Measurements from ENCODE around the gene NINJ1. TPM values are rescaled to one million over a fixed set of nuclear protein-coding genes. Genes with fewer than 3 reads are reported as not detected.

NINJ1 gene
- total RNA-seq, 3 donors from 2014 or later = 19.5 to 68.9 (median 23.2) TPM

DNA sequence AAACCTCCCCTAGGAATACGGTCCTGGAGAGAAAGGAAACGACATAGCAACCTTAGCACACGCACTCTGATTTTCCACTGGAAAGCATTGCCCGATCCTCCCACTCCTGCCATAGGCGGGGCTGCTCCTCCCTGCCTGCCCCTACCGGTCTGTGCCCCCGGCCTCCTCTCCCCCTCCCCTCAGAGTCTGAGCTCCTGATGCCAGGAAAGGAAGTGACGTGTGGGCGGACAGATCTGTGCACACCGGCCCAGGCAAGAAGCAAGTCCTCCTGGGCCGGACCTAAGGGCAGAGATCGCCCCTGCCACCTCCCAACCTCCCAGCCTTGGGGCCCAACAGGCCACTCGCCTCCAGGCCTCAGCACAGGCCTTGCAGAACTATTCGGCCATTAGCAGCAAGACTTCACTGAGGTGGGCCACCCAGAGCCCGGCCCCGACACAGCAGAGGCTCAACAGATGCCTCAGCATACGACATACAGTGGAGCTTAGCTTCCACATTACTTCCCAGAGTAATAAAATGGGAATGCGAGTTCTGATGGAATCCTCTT, 7.2 kb downstream of the NINJ1 start:
- ATAC-seq (no peak), DNase-seq (peak in 2 of 3 donors; percentile 29 to 59)
- Histone ChIP-seq H3K36me3 (ENCODE audit: low read depth) (no peaks in the 10 kb centered on the region), H3K9me3 (no peaks in the 10 kb centered on the region), H3K4me3 (no peak overlapping the region), H3K4me1 (ENCODE audit: low read depth) (no peaks in the 10 kb centered on the region)
- intact Hi-C loops (cut with DNase I, micrococcal nuclease) = no loop called here
- TF ChIP-seq, protein P1, sequence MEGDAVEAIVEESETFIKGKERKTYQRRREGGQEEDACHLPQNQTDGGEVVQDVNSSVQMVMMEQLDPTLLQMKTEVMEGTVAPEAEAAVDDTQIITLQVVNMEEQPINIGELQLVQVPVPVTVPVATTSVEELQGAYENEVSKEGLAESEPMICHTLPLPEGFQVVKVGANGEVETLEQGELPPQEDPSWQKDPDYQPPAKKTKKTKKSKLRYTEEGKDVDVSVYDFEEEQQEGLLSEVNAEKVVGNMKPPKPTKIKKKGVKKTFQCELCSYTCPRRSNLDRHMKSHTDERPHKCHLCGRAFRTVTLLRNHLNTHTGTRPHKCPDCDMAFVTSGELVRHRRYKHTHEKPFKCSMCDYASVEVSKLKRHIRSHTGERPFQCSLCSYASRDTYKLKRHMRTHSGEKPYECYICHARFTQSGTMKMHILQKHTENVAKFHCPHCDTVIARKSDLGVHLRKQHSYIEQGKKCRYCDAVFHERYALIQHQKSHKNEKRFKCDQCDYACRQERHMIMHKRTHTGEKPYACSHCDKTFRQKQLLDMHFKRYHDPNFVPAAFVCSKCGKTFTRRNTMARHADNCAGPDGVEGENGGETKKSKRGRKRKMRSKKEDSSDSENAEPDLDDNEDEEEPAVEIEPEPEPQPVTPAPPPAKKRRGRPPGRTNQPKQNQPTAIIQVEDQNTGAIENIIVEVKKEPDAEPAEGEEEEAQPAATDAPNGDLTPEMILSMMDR (IDR thresholded peaks at IDR 0.05) = no peak

DNA sequence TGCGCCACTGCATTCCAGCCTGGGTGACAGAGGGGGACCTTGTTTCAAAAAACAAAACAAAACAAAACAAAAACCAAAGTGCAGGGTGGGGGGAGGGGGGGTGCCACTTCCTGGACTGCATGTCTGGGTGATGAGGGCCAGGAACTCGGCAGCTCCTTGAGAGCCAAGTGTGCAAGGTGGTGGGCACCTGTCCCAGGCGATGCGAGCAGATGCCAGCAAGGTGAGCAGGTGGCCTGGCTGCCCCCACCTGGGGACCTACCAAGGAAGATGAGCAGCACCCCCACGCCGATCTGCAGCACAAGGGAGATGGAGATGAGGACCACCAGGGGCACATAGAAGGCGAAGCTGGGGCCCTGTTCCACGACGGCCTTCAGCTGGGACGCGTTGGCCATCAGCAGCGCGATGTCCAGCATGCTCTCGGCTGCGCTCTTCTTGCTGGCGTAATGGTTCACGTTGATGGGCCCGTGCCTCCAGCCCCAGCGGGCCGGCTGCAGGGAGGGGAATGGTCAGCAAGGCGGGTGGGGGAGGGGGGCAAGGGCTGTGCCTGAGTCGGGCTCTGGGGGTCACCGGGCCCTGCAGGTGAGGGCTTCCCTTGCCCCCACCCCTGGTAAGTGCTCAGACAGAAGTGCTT, 7.8 kb downstream of the NINJ1 start:
- TF ChIP-seq, protein P1 (IDR thresholded peaks at IDR 0.05) = no peak
- H3K4me1 ChIP-seq (ENCODE audit: low read depth) = no peaks in the 10 kb centered on the region
- H3K36me3 ChIP-seq (ENCODE audit: low read depth) = no peaks in the 10 kb centered on the region
- DNase-seq (peak in 2 of 3 donors; percentile 26 to 47), ATAC-seq (no peak)
- no peak overlapping the region for H3K4me3 ChIP-seq
- intact Hi-C loops (cut with DNase I, micrococcal nuclease) = no loop called here
- no peaks in the 10 kb centered on the region for H3K9me3 ChIP-seq

DNA sequence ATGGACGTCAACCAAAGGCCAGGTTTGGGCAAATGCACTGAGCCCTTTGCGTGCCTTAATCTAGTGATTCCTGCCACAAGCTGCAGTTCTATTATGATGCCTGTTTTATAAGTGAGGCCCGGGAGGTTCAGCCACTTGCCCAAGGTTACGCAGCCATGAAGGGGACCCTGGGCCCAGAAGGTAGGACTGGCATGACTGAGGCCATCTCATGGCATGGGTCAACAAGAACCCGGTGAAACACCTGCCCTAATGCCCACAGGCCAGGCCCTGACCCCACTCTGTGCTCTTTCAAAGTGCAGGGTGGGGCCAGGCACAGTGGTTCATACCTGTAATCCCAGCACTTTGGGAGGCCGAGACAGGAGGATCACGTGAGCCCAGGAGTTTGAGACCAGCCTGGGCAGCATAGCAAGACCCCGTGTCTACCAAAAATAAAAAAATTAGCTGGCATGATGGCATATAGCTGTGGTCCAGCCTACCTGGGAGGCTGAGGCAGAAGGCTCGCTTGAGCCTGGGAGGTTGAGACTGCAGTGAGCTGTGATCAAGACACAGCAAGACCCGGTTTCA, 8.6 kb downstream of the NINJ1 start:
- no peak overlapping the region for H3K4me3 ChIP-seq
- TF ChIP-seq, protein P1 (IDR thresholded peaks at IDR 0.05) = no peak
- intact Hi-C loops (cut with DNase I, micrococcal nuclease) = no loop called here
- ATAC-seq (no peak), DNase-seq (peak in 2 of 3 donors; percentile 21)
- no peaks in the 10 kb centered on the region for H3K9me3 ChIP-seq
- H3K36me3 ChIP-seq (ENCODE audit: low read depth) = no peaks in the 10 kb centered on the region
- no peaks in the 10 kb centered on the region for H3K4me1 ChIP-seq (ENCODE audit: low read depth)

DNA sequence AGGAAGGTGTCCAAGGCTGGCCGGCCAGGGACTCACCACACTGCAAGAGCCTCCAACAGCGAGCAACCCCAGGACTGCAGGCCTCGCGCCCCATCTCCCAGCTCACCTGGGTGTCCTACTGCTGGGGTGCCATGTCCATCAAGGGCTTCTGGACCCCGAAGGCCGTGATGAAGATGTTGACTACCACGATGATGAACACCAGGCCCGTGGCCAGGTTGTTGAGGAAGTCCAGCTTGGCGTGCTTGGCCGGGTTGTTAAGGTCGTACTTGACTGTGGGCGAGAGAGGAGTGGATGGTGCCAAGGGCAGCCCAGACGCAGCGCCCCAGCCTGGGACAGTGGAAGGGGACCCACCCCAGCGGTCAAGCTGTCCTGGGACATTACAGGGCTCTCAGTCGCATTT, 9.3 kb downstream of the NINJ1 start:
- H3K9me3 ChIP-seq = no peaks in the 10 kb centered on the region
- intact Hi-C loops (cut with DNase I, micrococcal nuclease) = no loop called here
- TF ChIP-seq, protein P1 (IDR thresholded peaks at IDR 0.05) = no peak
- H3K4me1 ChIP-seq (ENCODE audit: low read depth) = no peaks in the 10 kb centered on the region
- DNase-seq (peak in 2 of 3 donors; percentile 21 to 45), ATAC-seq (no peak)
- H3K4me3 ChIP-seq = no peak overlapping the region
- no peaks in the 10 kb centered on the region for H3K36me3 ChIP-seq (ENCODE audit: low read depth)

DNA sequence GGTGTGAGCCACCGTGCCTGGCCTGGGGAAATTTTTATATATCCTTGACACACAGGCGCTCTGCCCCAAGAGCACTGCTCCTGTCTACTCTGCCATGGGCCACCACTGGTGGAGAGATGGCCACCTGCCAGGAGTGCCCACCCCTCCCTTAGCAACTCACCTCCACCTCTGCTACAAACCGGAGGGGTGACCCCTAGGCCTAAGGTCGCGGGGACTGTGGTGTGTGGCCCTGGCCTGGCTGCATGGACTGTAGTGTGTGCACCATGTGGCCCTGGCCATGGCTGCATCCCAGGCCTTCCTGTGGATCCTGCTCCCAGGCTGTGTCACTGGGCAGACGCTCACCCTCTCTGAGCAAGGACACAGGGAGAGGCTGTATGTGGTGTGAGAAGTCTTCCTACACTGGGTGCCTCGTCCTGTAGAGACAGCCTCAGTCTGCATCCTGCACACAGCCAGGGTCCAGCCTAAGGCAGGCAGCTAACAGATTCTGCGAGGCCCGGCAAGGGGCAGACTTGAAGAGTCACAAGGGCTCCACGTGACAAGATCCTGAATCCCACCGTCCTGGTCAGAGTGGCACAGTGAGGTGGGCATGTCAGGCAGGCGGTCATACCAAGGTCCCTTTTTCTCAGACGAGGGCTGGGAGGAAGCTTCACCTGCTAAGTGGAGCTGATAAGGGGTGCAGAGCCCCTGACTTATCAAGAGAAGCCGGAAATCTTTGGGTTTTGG, 10.3 kb downstream of the NINJ1 start:
- Histone ChIP-seq H3K4me3 (no peak overlapping the region), H3K36me3 (ENCODE audit: low read depth) (no peaks in the 10 kb centered on the region), H3K9me3 (no peaks in the 10 kb centered on the region), H3K4me1 (ENCODE audit: low read depth) (no peaks in the 10 kb centered on the region)
- intact Hi-C loops (cut with DNase I, micrococcal nuclease) = no loop called here
- TF ChIP-seq, protein P1 (IDR thresholded peaks at IDR 0.05) = no peak
- ATAC-seq (no peak), DNase-seq (peak in 2 of 3 donors; percentile 22 to 51)

Data from mucosa of descending colon (tissue), 3 donors.